HG03469 (cell line): ENCODE measurements around the gene UBR1.
"Not testable (repeated sequence)": the region's sequence is repeated elsewhere in the genome, so short reads cannot be mapped to it uniquely, and the experiment has no call there.

Source experiments
- ATAC-seq: cut with Tn5 transposase; IDR thresholded peaks from one replicate; pipeline ENCODE4 v1.9.1; 2021; ENCODE audit warnings: mild to moderate bottlenecking, moderate library complexity, moderate number of reproducible peaks; ENCODE audit not compliant: unreplicated experiment

UBR1 gene

GRCh38 chr15:43067717-43068461 is 37.9 kb downstream of the UBR1 start:
- no peak for ATAC-seq

- ATAC-seq, result no peak
Observed at GRCh38 chr15:43056696-43057095, 49.1 kb downstream of the UBR1 start.

- ATAC-seq, result no peak
Observed at GRCh38 chr15:43052860-43053259, 53.0 kb downstream of the UBR1 start.

- no peak for ATAC-seq
Observed at GRCh38 chr15:43048935-43049334, 56.9 kb downstream of the UBR1 start.

GRCh38 chr15:43046484-43046883 is 59.4 kb downstream of the UBR1 start:
- no peak for ATAC-seq

- ATAC-seq, result no peak
Observed at GRCh38 chr15:43042885-43043284, 63.0 kb downstream of the UBR1 start.

GRCh38 chr15:43041085-43041484 is 64.8 kb downstream of the UBR1 start:
- not testable (repeated sequence) for ATAC-seq

GRCh38 chr15:43035240-43035639 is 70.6 kb downstream of the UBR1 start:
- ATAC-seq, result not testable (repeated sequence)

GRCh38 chr15:43029476-43029875 is 76.4 kb downstream of the UBR1 start:
- ATAC-seq, result no peak

- ATAC-seq, result no peak
Observed at GRCh38 chr15:43025150-43025549, 80.7 kb downstream of the UBR1 start.

- not testable (repeated sequence) for ATAC-seq
Observed at GRCh38 chr15:43014671-43015070, 91.2 kb downstream of the UBR1 start.

GRCh38 chr15:43009206-43009605 is 96.6 kb downstream of the UBR1 start:
- no peak for ATAC-seq

GRCh38 chr15:43008150-43008549 is 97.7 kb downstream of the UBR1 start:
- ATAC-seq, result no peak

- ATAC-seq, result no peak
Observed at GRCh38 chr15:43007551-43007950, 98.3 kb downstream of the UBR1 start.

GRCh38 chr15:43006991-43007390 is 98.8 kb downstream of the UBR1 start:
- no peak for ATAC-seq

- ATAC-seq, result not testable (repeated sequence)
Observed at GRCh38 chr15:43004886-43005595, 100.8 kb downstream of the UBR1 start.

- no peak for ATAC-seq
Observed at GRCh38 chr15:42999201-42999779, 106.5 kb downstream of the UBR1 start.

GRCh38 chr15:42996871-42997270 is 109.0 kb downstream of the UBR1 start:
- no peak for ATAC-seq

GRCh38 chr15:42994546-42994945 is 111.3 kb downstream of the UBR1 start:
- ATAC-seq, result no peak

- no peak for ATAC-seq
Observed at GRCh38 chr15:42992626-42993025, 113.2 kb downstream of the UBR1 start.

- ATAC-seq, result no peak
Observed at GRCh38 chr15:42986693-42987342, 119.0 kb downstream of the UBR1 start.
